ENCODE measurements around the gene GATA6. TPM values are rescaled to one million over a fixed set of nuclear protein-coding genes. Genes with fewer than 3 reads are reported as not detected.

GATA6 gene
- total and polyA plus RNA-seq, 2 of the 8 experiments (the other 6 are each of a cell fraction or from before 2014, with no cell fraction given): 0.09 TPM; not detected in 1

DNA sequence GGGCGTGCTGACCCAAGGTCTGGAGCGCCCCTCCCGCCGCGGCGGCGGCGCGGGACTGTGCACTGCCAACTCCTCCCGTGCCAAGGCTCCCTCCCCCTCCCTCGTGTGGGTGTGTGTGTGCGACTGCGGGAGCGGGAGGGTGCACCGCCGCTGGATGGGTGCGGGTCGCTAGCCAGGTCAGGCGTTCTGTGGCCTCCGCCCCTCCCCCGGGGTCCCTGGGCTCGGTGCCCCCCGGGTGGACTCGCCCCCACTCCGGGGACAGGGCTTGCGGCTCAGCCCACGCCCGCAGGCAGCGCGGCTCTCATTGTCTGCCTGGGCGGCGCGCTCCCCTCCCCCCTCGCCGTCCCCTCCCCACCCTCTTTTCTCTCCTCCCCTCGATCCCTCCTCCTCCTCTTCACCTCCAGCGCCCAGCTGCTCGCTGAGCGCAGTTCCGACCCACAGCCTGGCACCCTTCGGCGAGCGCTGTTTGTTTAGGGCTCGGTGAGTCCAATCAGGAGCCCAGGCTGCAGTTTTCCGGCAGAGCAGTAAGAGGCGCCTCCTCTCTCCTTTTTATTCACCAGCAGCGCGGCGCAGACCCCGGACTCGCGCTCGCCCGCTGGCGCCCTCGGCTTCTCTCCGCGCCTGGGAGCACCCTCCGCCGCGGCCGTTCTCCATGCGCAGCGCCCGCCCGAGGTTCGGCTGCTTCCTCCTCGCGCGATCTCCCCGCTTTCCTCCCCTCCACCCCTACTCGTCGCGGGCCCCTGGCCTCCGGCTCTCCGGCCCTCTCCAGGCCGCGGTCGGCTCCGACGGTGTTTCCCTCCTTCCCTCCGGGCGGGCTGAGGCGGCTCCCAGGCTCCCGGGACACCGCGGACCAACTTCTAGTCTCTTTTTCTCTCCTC, at the start of gene GATA6 (continued):
- TF ChIP-seq HDAC2 (IDR thresholded peaks at IDR 0.05; ENCODE audit: borderline replicate concordance in 1 of 2, low read depth in 2 of 2, low read length in 2 of 2): 0 out of 4 replicates have a peak, but pooled peaks of 1 of the 2 experiments have one; percentile 16
- no peak for TF ChIP-seq SP4 (IDR thresholded peaks at IDR 0.05; ENCODE audit: low read length)
- no peak for TF ChIP-seq CHD7 (IDR thresholded peaks at IDR 0.05; ENCODE audit: insufficient replicate concordance, low read length)
- peak; percentile 19; the same call in 1 of the 2 replicates for TF ChIP-seq BACH1 (IDR thresholded peaks at IDR 0.05; ENCODE audit: low read length)
- TF ChIP-seq JUND (IDR thresholded peaks at IDR 0.05; ENCODE audit: low read length): no peak
- TF ChIP-seq POLR2A (IDR thresholded peaks at IDR 0.05; ENCODE audit: control extremely low read depth in 1 of 2, low read depth in 2 of 2, low read length in 2 of 2): no peak
- TF ChIP-seq TCF12 (IDR thresholded peaks at IDR 0.05; ENCODE audit: low read depth, low read length): no peak
- peak; percentile 94 for TF ChIP-seq CTBP2 (IDR thresholded peaks at IDR 0.05; ENCODE audit: borderline replicate concordance, insufficient read depth, insufficient read length, low read length)
- TF ChIP-seq NRF1 (IDR thresholded peaks at IDR 0.05; ENCODE audit: low read depth, low read length): no peak
- no peak for TF ChIP-seq SUZ12 (IDR thresholded peaks at IDR 0.05; ENCODE audit: low read length)
